ELR (cell line): ENCODE data around the gene LRRC27.

Experiments used
- DNase-seq: peaks from one replicate; pipeline ENCODE4 v3.0.0-alpha.2; 2015; ENCODE audit warnings: low read depth

Gene LRRC27

GRCh38 chr10:132427006-132427771 lies 95.2 kb downstream of the LRRC27 start:
- no peak for DNase-seq

- DNase-seq: no peak
These were observed 96.0 kb downstream of the LRRC27 start for GRCh38 chr10:132427939-132428367.

GRCh38 chr10:132428486-132428995 lies 96.5 kb downstream of the LRRC27 start:
- DNase-seq: no peak
